ENCODE data around the gene CHST9. TPM values are rescaled to one million over a fixed set of nuclear protein-coding genes. Genes with fewer than 3 reads are reported as not detected.

The CHST9 gene
- total and polyA plus RNA-seq, 2 donors (not counting 3 experiments of a cell fraction or from before 2014, with no cell fraction given) = not detected

DNA sequence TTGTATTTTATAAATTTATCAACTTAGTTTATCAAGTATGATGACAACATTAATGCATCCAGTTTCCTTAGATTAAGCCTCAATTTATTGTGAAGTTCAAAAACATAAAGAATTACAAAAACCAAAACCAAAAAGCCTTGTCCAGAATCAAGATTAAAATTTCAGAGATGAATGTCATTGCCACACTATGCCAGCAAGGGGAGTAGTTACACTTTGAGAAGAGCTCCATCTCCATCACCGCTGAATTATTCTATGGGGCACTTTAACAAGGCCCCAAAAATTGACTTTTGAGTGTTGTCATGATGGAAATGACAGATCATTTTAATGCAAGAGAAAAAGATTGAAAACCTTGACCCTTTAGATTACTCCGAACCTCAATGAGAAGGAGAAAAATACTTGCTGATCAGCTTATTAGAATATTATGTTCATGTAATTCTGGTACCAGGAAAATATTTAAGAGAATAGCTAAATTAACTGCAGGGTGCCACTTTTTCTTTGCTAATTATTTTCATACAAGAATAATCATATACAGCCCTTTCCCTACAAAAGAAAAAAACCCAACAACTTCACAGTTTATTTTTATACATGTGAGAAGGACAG is 167.1 kb downstream of the CHST9 start:
- POLR2A ChIA-PET = no interaction called here
- FAIRE-seq (no peak), DNase-seq (ENCODE audit: low read depth, low spot score) (no peak)

More for the DNA sequence above, 167.1 kb downstream of the CHST9 start:
- H4K20me1 ChIP-seq (replicated peaks; ENCODE audit: control insufficient read depth, extremely low read depth, insufficient read depth, low read length) = no peaks in the 10 kb centered on the region
- H3K9ac ChIP-seq (replicated peaks; ENCODE audit: extremely low read depth, insufficient read depth, low read length) = no peak overlapping the region
- no peak for TF ChIP-seq MYC (IDR thresholded peaks at IDR 0.05; ENCODE audit: low read depth, low read length)
- TF ChIP-seq JUN (IDR thresholded peaks at IDR 0.05; ENCODE audit: borderline replicate concordance, insufficient read depth, insufficient read length, low read depth) = no peak
- TF ChIP-seq, protein P1, sequence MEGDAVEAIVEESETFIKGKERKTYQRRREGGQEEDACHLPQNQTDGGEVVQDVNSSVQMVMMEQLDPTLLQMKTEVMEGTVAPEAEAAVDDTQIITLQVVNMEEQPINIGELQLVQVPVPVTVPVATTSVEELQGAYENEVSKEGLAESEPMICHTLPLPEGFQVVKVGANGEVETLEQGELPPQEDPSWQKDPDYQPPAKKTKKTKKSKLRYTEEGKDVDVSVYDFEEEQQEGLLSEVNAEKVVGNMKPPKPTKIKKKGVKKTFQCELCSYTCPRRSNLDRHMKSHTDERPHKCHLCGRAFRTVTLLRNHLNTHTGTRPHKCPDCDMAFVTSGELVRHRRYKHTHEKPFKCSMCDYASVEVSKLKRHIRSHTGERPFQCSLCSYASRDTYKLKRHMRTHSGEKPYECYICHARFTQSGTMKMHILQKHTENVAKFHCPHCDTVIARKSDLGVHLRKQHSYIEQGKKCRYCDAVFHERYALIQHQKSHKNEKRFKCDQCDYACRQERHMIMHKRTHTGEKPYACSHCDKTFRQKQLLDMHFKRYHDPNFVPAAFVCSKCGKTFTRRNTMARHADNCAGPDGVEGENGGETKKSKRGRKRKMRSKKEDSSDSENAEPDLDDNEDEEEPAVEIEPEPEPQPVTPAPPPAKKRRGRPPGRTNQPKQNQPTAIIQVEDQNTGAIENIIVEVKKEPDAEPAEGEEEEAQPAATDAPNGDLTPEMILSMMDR (IDR thresholded peaks at IDR 0.05; ENCODE audit: extremely low read depth in 1 of 2, insufficient read depth in 1 of 2, low read depth in 1 of 2, low read length in 2 of 2) = no peak
- no peak for TF ChIP-seq GATA2 (IDR thresholded peaks at IDR 0.05; ENCODE audit: insufficient read depth, insufficient read length, low read depth, low read length)
- TF ChIP-seq POLR2AphosphoS5 (IDR thresholded peaks at IDR 0.05; ENCODE audit: insufficient read depth, low read depth, low read length) = no peak
- TF ChIP-seq EZH2 (IDR thresholded peaks at IDR 0.05; ENCODE audit: borderline replicate concordance, low read depth, low read length, severe bottlenecking) = no peak
- no peak for TF ChIP-seq FOS (IDR thresholded peaks at IDR 0.05; ENCODE audit: borderline replicate concordance, insufficient read depth, low read length)
- TF ChIP-seq POLR2A (IDR thresholded peaks at IDR 0.05; ENCODE audit: low read depth, low read length) = no peak
- TF ChIP-seq, protein P2, sequence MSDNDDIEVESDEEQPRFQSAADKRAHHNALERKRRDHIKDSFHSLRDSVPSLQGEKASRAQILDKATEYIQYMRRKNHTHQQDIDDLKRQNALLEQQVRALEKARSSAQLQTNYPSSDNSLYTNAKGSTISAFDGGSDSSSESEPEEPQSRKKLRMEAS (IDR thresholded peaks at IDR 0.05; ENCODE audit: insufficient read depth, insufficient read length) = no peak
- no peak overlapping the region for H3K27ac ChIP-seq (ENCODE audit: insufficient read depth, low read depth, low read length)
- no peak overlapping the region for H3K4me2 ChIP-seq (ENCODE audit: insufficient read depth, low read length)
- no peaks in the 10 kb centered on the region for H3K9me3 ChIP-seq (replicated peaks; ENCODE audit: control insufficient read depth, insufficient read depth, low read length)
- CTCF ChIA-PET = no interaction called here
- dilution Hi-C loops (cut with MboI; ENCODE audit: extremely low pct_ligation_motif_present, low sequenced_read_pairs) (no loop called here), intact Hi-C loops (cut with micrococcal nuclease) (loop anchor here (5.0 kb wide), 1 partner anchor 579 kb away; no protein-coding TSS in a partner anchor)
- H3K9me1 ChIP-seq (replicated peaks; ENCODE audit: control insufficient read depth, extremely low read depth, insufficient read depth, low read length) = no peaks in the 10 kb centered on the region
- H3K27me3 ChIP-seq (ENCODE audit: control insufficient read depth in 2 of 2, insufficient read depth in 2 of 2, low read length in 2 of 2) = no peaks in the 10 kb centered on the region
- H2AFZ ChIP-seq (ENCODE audit: low read depth, low read length) = no peak overlapping the region
- H3K4me1 ChIP-seq (ENCODE audit: control insufficient read depth, extremely low read depth, insufficient read depth, low read length) = no peaks in the 10 kb centered on the region
- H3K4me3 ChIP-seq (replicated peaks in 1 of 3; ENCODE audit: insufficient read depth in 1 of 3, low read depth in 1 of 3, low read length in 3 of 3) = no peak overlapping the region
- no peaks in the 10 kb centered on the region for H3K36me3 ChIP-seq (ENCODE audit: control insufficient read depth in 2 of 2, extremely low read depth in 1 of 2, insufficient read depth in 2 of 2, low read length in 2 of 2)
- BruUV-seq (replicated peaks) = no TSS peak
- H3K79me2 ChIP-seq (ENCODE audit: control insufficient read depth, insufficient read depth, low read length) = no peaks in the 10 kb centered on the region

All from endothelial cell of umbilical vein (primary cell).